Measurements from ENCODE around the gene ELMO2.

ELMO2 gene

GRCh38 chr20:46317685-46318177 is 88.7 kb downstream of the ELMO2 start:
- Histone ChIP-seq H3K4me2 (ENCODE audit: low read length) (no peak overlapping the region), H3K4me1 (ENCODE audit: control insufficient read depth in 1 of 2, insufficient read depth in 2 of 2, low read length in 2 of 2) (no peaks in the 10 kb centered on the region), H2BK5ac (ENCODE audit: low read depth, low read length, poor library complexity) (no peak overlapping the region), H4K8ac (ENCODE audit: low read depth, low read length) (no peak overlapping the region), H3K4me3 (ENCODE audit: low read depth, low read length) (no peak overlapping the region), H3K18ac (ENCODE audit: low read length) (no peak overlapping the region), H2AK5ac (ENCODE audit: low read length) (no peak overlapping the region), H3K27ac (ENCODE audit: low read depth, low read length) (no peak overlapping the region), H3K9ac (ENCODE audit: low read length) (no peak overlapping the region), H3K9me3 (ENCODE audit: insufficient read depth, low read depth, low read length) (no peaks in the 10 kb centered on the region), H4K91ac (ENCODE audit: low read depth, low read length) (no peak overlapping the region), H3K79me2 (ENCODE audit: control insufficient read depth, insufficient read depth, low read length, poor library complexity) (no peaks in the 10 kb centered on the region), H3K14ac (ENCODE audit: low read length) (no peak overlapping the region), H2BK120ac (ENCODE audit: insufficient read depth, low read length, poor library complexity) (no peak overlapping the region), H3K79me1 (ENCODE audit: low read length) (no peaks in the 10 kb centered on the region), H4K12ac (ENCODE audit: low read depth, low read length) (no peak overlapping the region), H2BK12ac (ENCODE audit: low read length) (no peak overlapping the region), H2AFZ (ENCODE audit: insufficient read depth, low read length, poor library complexity) (no peak overlapping the region), H3K23ac (ENCODE audit: low read length) (no peak overlapping the region), H3K36me3 (ENCODE audit: control insufficient read depth in 1 of 2, insufficient read depth in 2 of 2, low read length in 2 of 2) (no peaks in the 10 kb centered on the region), H3K27me3 (ENCODE audit: insufficient read depth, low read length) (peaks cover 14% of the 10 kb centered on the region), H3K4ac (ENCODE audit: low read depth, low read length) (no peak overlapping the region)
- no peak for DNase-seq
- no CpG with 5 or more reads among the region's 7 CpGs for WGBS (ENCODE audit: extremely low coverage, insufficient coverage, insufficient read length)

- Histone ChIP-seq H2BK12ac (ENCODE audit: low read length) (no peak overlapping the region), H3K4me3 (ENCODE audit: low read depth, low read length) (no peak overlapping the region), H3K14ac (ENCODE audit: low read length) (no peak overlapping the region), H4K91ac (ENCODE audit: low read depth, low read length) (no peak overlapping the region), H3K23ac (ENCODE audit: low read length) (no peak overlapping the region), H3K27me3 (ENCODE audit: insufficient read depth, low read length) (peaks cover 18% of the 10 kb centered on the region), H4K8ac (ENCODE audit: low read depth, low read length) (no peak overlapping the region), H2AK5ac (ENCODE audit: low read length) (no peak overlapping the region), H3K4me2 (ENCODE audit: low read length) (no peak overlapping the region), H3K79me1 (ENCODE audit: low read length) (no peaks in the 10 kb centered on the region), H3K18ac (ENCODE audit: low read length) (no peak overlapping the region), H2AFZ (ENCODE audit: insufficient read depth, low read length, poor library complexity) (no peak overlapping the region), H2BK120ac (ENCODE audit: insufficient read depth, low read length, poor library complexity) (no peak overlapping the region), H3K4me1 (ENCODE audit: control insufficient read depth in 1 of 2, insufficient read depth in 2 of 2, low read length in 2 of 2) (no peaks in the 10 kb centered on the region), H3K79me2 (ENCODE audit: control insufficient read depth, insufficient read depth, low read length, poor library complexity) (no peaks in the 10 kb centered on the region), H3K9ac (ENCODE audit: low read length) (no peak overlapping the region), H3K36me3 (ENCODE audit: control insufficient read depth in 1 of 2, insufficient read depth in 2 of 2, low read length in 2 of 2) (no peaks in the 10 kb centered on the region), H4K12ac (ENCODE audit: low read depth, low read length) (no peak overlapping the region), H3K27ac (ENCODE audit: low read depth, low read length) (no peak overlapping the region), H3K9me3 (ENCODE audit: insufficient read depth, low read depth, low read length) (peaks cover under 1% of the 10 kb centered on the region), H2BK5ac (ENCODE audit: low read depth, low read length, poor library complexity) (no peak overlapping the region), H3K4ac (ENCODE audit: low read depth, low read length) (no peak overlapping the region)
- DNase-seq = no peak
- no CpG with 5 or more reads among the region's 24 CpGs for WGBS (ENCODE audit: extremely low coverage, insufficient coverage, insufficient read length)
Observed at GRCh38 chr20:46316984-46317684, 89.3 kb downstream of the ELMO2 start.

All from trophoblast cell (in vitro differentiated cells and primary cell).